HEK293 (cell line): ENCODE measurements around the gene LEFTY1.

ENCODE experiments used
- CTCF ChIA-PET: fragments of 350-600 bp; formaldehyde crosslinking; extraction: SDS; loops from one replicate; lab custom pipeline; 2021; ENCODE audit warnings: antibody characterized with exemption; lab: Yijun Ruan, JAX
- POLR2A ChIA-PET: fragments of 300-600 bp; formaldehyde crosslinking; extraction: SDS; loops from one replicate; lab custom pipeline; 2020; ENCODE audit warnings: antibody characterized with exemption, inconsistent platforms; lab: Yijun Ruan, JAX
- H3K27ac ChIP-seq: fragments of 200-500 bp; sonication (Bioruptor generic); 2 replicates; pipeline ENCODE4 v1.5.1; 2014; ENCODE audit warnings: low read depth, low read length, control low read depth, inconsistent platforms; ENCODE audit errors: extremely low read depth
- H3K36me3 ChIP-seq, 2 experiments: fragments of 200-500 bp in 1 of 2; sonication (Bioruptor generic) in 1 of 2; 1 replicate in 1 of 2; 2 replicates in 1 of 2; pipeline ENCODE4 v1.5.1; 2014 to 2017; ENCODE audit warnings: inconsistent platforms in 2 of 2, low read length in 2 of 2; ENCODE audit not compliant: control insufficient read depth in 2 of 2, insufficient read depth in 1 of 2
- H3K4me1 ChIP-seq: fragments of 200-500 bp; sonication (Bioruptor generic); 2 replicates; pipeline ENCODE4 v1.5.1; 2014; ENCODE audit warnings: mild to moderate bottlenecking, low read length, inconsistent platforms; ENCODE audit not compliant: control insufficient read depth, insufficient read depth
- H3K4me3 ChIP-seq: 2 replicates; pipeline ENCODE4 v1.5.1; 2011; ENCODE audit warnings: low read depth, mild to moderate bottlenecking, control low read depth, low read length, moderate library complexity
- H3K9me3 ChIP-seq: fragments of 200-500 bp; sonication (Bioruptor generic); 2 replicates; pipeline ENCODE4 v1.5.1; 2014; ENCODE audit warnings: low read depth, low read length, inconsistent platforms; ENCODE audit not compliant: control insufficient read depth, insufficient read depth
- KLF9 ChIP-seq: fragments of 450-650 bp; formaldehyde crosslinking; IDR thresholded peaks from 2 replicates; pipeline ENCODE4 v1.5.1; 2016; ENCODE audit warnings: missing biosample characterization, missing genetic modification characterization, low read depth
- REPIN1 ChIP-seq: fragments of 450-650 bp; formaldehyde crosslinking; IDR thresholded peaks from 2 replicates; pipeline ENCODE4 v1.5.1; 2017; ENCODE audit warnings: missing biosample characterization, missing genetic modification characterization, low read depth
- SALL2 ChIP-seq: fragments of 450-650 bp; formaldehyde crosslinking; IDR thresholded peaks from 2 replicates; pipeline ENCODE4 v1.5.0; 2017; ENCODE audit warnings: missing biosample characterization, mild to moderate bottlenecking, missing genetic modification characterization, borderline replicate concordance
- SCRT2 ChIP-seq: fragments of 450-650 bp; formaldehyde crosslinking; IDR thresholded peaks from 2 replicates; pipeline ENCODE4 v1.5.1; 2016; ENCODE audit warnings: missing biosample characterization, missing genetic modification characterization
- ZBTB1 ChIP-seq: fragments of 450-650 bp; formaldehyde crosslinking; IDR thresholded peaks from 2 replicates; pipeline ENCODE4 v1.5.1; 2016; ENCODE audit warnings: missing biosample characterization, missing genetic modification characterization
- ZBTB11 ChIP-seq: fragments of 450-650 bp; formaldehyde crosslinking; conservative IDR thresholded peaks from 2 replicates; pipeline ENCODE4 v1.5.1; 2016; ENCODE audit warnings: low read depth, missing biosample characterization, missing genetic modification characterization
- ZNF169 ChIP-seq: fragments of 450-650 bp; formaldehyde crosslinking; IDR thresholded peaks from 2 replicates; pipeline ENCODE4 v1.5.1; 2016; ENCODE audit warnings: missing biosample characterization, missing genetic modification characterization
- ZNF223 ChIP-seq: fragments of 450-650 bp; formaldehyde crosslinking; IDR thresholded peaks from 2 replicates; pipeline ENCODE4 v1.5.1; 2016; ENCODE audit warnings: missing biosample characterization, missing genetic modification characterization
- ZNF292 ChIP-seq: fragments of 450-650 bp; formaldehyde crosslinking; IDR thresholded peaks from 2 replicates; pipeline ENCODE4 v1.5.1; 2016; ENCODE audit warnings: low read depth, missing biosample characterization, missing genetic modification characterization, borderline replicate concordance
- ZNF311 ChIP-seq: fragments of 450-650 bp; formaldehyde crosslinking; IDR thresholded peaks from 2 replicates; pipeline ENCODE4 v1.5.1; 2017; ENCODE audit warnings: missing biosample characterization, missing genetic modification characterization, borderline replicate concordance
- ZNF510 ChIP-seq: fragments of 450-650 bp; formaldehyde crosslinking; IDR thresholded peaks from 2 replicates; pipeline ENCODE4 v1.5.1; 2018; ENCODE audit warnings: mild to moderate bottlenecking, missing genetic modification characterization, missing biosample characterization; ENCODE audit not compliant: insufficient replicate concordance
- ZNF513 ChIP-seq: fragments of 450-650 bp; IDR thresholded peaks from 2 replicates; pipeline ENCODE4 v1.5.1; 2018; ENCODE audit warnings: missing biosample characterization, missing genetic modification characterization
- ZNF623 ChIP-seq: fragments of 450-650 bp; formaldehyde crosslinking; IDR thresholded peaks from 2 replicates; pipeline ENCODE4 v1.5.1; 2016; ENCODE audit warnings: missing biosample characterization, missing genetic modification characterization
- ZNF658 ChIP-seq: fragments of 450-650 bp; formaldehyde crosslinking; IDR thresholded peaks from 2 replicates; pipeline ENCODE4; 2016; ENCODE audit warnings: missing biosample characterization, missing genetic modification characterization
- ZNF701 ChIP-seq: fragments of 450-650 bp; formaldehyde crosslinking; IDR thresholded peaks from 2 replicates; pipeline ENCODE4 v1.5.1; 2016; ENCODE audit warnings: missing biosample characterization, missing genetic modification characterization
- ZNF768 ChIP-seq: fragments of 450-650 bp; formaldehyde crosslinking; IDR thresholded peaks from 2 replicates; pipeline ENCODE4 v1.5.1; 2018; ENCODE audit warnings: missing biosample characterization, mild to moderate bottlenecking, missing genetic modification characterization
- ZNF785 ChIP-seq: fragments of 450-650 bp; formaldehyde crosslinking; IDR thresholded peaks from 2 replicates; pipeline ENCODE4 v1.5.1; 2016; ENCODE audit warnings: missing biosample characterization, missing genetic modification characterization
- ZSCAN16 ChIP-seq: fragments of 450-650 bp; formaldehyde crosslinking; IDR thresholded peaks from 2 replicates; pipeline ENCODE4 v1.5.1; 2016; ENCODE audit warnings: missing biosample characterization, missing genetic modification characterization
- TF ChIP-seq, protein P1 (sequence below): fragments of 450-650 bp; formaldehyde crosslinking; IDR thresholded peaks from 2 replicates; pipeline ENCODE4 v1.5.1; 2017; ENCODE audit warnings: missing biosample characterization, missing genetic modification characterization
- TF ChIP-seq, protein P2 (sequence below): fragments of 450-650 bp; formaldehyde crosslinking; IDR thresholded peaks from 2 replicates; pipeline ENCODE4 v1.5.1; 2016; ENCODE audit warnings: missing biosample characterization, missing genetic modification characterization, borderline replicate concordance

LEFTY1 gene

GRCh38 chr1:225860107-225860506 lies 28.8 kb downstream of the LEFTY1 start:
- H3K4me3 ChIP-seq, result no peak overlapping the region
- H3K27ac ChIP-seq, result no peak overlapping the region
- 0 out of 2 replicates have a peak, but pooled peaks cover 3% of the 10 kb centered on the region for H3K4me1 ChIP-seq
- no peaks in the 10 kb centered on the region for H3K9me3 ChIP-seq
- peaks cover 7 to 59% of the 10 kb centered on the region in 2 experiments; a peak in 2 of 3 replicates for H3K36me3 ChIP-seq
- TF ChIP-seq ZNF623 (tag by site-specific recombination) (no peak), SCRT2 (no peak), ZNF292 (tag by site-specific recombination) (no peak), ZNF768 (tag by site-specific recombination) (no peak), ZSCAN16 (tag by site-specific recombination) (no peak), ZBTB11 (tag by site-specific recombination) (no peak), ZNF169 (tag by site-specific recombination) (no peak), ZNF513 (tag by site-specific recombination) (no peak), ZNF785 (tag by site-specific recombination) (no peak), ZNF311 (tag by site-specific recombination) (no peak), SALL2 (tag by site-specific recombination) (no peak), ZNF223 (tag by site-specific recombination) (no peak), ZBTB1 (no peak), ZNF510 (tag by site-specific recombination) (no peak), ZNF701 (tag by site-specific recombination) (no peak), REPIN1 (tag by site-specific recombination) (no peak), ZNF658 (tag by site-specific recombination) (no peak), KLF9 (no peak)
- TF ChIP-seq, protein P1, sequence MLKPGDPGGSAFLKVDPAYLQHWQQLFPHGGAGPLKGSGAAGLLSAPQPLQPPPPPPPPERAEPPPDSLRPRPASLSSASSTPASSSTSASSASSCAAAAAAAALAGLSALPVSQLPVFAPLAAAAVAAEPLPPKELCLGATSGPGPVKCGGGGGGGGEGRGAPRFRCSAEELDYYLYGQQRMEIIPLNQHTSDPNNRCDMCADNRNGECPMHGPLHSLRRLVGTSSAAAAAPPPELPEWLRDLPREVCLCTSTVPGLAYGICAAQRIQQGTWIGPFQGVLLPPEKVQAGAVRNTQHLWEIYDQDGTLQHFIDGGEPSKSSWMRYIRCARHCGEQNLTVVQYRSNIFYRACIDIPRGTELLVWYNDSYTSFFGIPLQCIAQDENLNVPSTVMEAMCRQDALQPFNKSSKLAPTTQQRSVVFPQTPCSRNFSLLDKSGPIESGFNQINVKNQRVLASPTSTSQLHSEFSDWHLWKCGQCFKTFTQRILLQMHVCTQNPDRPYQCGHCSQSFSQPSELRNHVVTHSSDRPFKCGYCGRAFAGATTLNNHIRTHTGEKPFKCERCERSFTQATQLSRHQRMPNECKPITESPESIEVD, result no peak
- TF ChIP-seq, protein P2, sequence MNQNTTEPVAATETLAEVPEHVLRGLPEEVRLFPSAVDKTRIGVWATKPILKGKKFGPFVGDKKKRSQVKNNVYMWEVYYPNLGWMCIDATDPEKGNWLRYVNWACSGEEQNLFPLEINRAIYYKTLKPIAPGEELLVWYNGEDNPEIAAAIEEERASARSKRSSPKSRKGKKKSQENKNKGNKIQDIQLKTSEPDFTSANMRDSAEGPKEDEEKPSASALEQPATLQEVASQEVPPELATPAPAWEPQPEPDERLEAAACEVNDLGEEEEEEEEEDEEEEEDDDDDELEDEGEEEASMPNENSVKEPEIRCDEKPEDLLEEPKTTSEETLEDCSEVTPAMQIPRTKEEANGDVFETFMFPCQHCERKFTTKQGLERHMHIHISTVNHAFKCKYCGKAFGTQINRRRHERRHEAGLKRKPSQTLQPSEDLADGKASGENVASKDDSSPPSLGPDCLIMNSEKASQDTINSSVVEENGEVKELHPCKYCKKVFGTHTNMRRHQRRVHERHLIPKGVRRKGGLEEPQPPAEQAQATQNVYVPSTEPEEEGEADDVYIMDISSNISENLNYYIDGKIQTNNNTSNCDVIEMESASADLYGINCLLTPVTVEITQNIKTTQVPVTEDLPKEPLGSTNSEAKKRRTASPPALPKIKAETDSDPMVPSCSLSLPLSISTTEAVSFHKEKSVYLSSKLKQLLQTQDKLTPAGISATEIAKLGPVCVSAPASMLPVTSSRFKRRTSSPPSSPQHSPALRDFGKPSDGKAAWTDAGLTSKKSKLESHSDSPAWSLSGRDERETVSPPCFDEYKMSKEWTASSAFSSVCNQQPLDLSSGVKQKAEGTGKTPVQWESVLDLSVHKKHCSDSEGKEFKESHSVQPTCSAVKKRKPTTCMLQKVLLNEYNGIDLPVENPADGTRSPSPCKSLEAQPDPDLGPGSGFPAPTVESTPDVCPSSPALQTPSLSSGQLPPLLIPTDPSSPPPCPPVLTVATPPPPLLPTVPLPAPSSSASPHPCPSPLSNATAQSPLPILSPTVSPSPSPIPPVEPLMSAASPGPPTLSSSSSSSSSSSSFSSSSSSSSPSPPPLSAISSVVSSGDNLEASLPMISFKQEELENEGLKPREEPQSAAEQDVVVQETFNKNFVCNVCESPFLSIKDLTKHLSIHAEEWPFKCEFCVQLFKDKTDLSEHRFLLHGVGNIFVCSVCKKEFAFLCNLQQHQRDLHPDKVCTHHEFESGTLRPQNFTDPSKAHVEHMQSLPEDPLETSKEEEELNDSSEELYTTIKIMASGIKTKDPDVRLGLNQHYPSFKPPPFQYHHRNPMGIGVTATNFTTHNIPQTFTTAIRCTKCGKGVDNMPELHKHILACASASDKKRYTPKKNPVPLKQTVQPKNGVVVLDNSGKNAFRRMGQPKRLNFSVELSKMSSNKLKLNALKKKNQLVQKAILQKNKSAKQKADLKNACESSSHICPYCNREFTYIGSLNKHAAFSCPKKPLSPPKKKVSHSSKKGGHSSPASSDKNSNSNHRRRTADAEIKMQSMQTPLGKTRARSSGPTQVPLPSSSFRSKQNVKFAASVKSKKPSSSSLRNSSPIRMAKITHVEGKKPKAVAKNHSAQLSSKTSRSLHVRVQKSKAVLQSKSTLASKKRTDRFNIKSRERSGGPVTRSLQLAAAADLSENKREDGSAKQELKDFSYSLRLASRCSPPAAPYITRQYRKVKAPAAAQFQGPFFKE (tag by site-specific recombination), result no peak
- ChIA-PET CTCF (interaction anchor here (0.6 to 1.8 kb wide), 4 partner anchors 14 to 385 kb away, joined by 3 to 11 read pairs (median 4); no protein-coding TSS in a partner anchor), POLR2A (interaction anchor here (0.8 kb wide), 1 partner anchor 9 kb away, joined by 5 read pairs; no protein-coding TSS in a partner anchor)
